ENCODE results near the gene C6orf47. TPM values are rescaled to one million over a fixed set of nuclear protein-coding genes. Genes with fewer than 3 reads are reported as not detected.

C6orf47 gene
- total and polyA plus RNA-seq, 2 of the 13 experiments (the other 11 are each of a cell fraction or from before 2014, with no cell fraction given), result 1.7 to 18.1 TPM

GRCh38 chr6:31655349-31656237 lies 5.0 kb downstream of the C6orf47 start, which contains the start of gene APOM (continued):
- TF ChIP-seq, protein P1, sequence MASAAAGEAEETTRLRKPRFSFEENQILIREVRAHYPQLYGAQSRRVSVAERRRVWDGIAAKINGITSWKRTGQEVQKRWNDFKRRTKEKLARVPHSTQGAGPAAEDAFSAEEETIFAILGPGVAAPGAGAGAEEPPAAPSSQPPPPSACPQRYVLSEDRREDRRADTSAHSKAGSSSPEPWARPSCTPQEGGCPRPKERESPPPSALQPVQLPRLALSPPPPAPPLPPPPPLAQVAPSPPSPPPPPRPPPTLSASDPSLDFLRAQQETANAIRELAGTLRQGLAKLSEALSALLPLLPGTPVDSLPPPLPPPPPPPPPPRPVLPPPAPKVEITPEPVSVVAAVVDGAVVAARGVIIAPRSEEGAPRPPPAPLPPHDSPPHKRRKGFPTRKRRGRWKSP (CRISPR knock-in tag; IDR thresholded peaks at IDR 0.05), result peak; percentile 96
- TF ChIP-seq THYN1 (CRISPR knock-in tag; IDR thresholded peaks at IDR 0.05; ENCODE audit: borderline replicate concordance, low read depth) (peak; percentile 96; the same call in 1 of the 2 replicates), THRA (CRISPR knock-in tag; IDR thresholded peaks at IDR 0.05; ENCODE audit: borderline replicate concordance) (peak; percentile 80; the same call in 1 of the 2 replicates), GATAD1 (CRISPR knock-in tag; IDR thresholded peaks at IDR 0.05) (peak; percentile 82), GFI1 (CRISPR knock-in tag; IDR thresholded peaks at IDR 0.05; ENCODE audit: borderline replicate concordance) (peak; percentile 79), PCBP1 (IDR thresholded peaks at IDR 0.05; ENCODE audit: borderline replicate concordance, low read depth, low read length) (no peak), ZNF430 (CRISPR knock-in tag; IDR thresholded peaks at IDR 0.05) (peak; percentile 95), FOSL2 (CRISPR knock-in tag; IDR thresholded peaks at IDR 0.05) (peak; percentile 83), ZNF138 (CRISPR knock-in tag; IDR thresholded peaks at IDR 0.05; ENCODE audit: low read depth) (no peak), GTF3A (CRISPR knock-in tag; conservative IDR thresholded peaks at IDR 0.05) (peak; percentile 65; the same call in 1 of the 2 replicates), ZFP82 (CRISPR knock-in tag; IDR thresholded peaks at IDR 0.05; ENCODE audit: borderline replicate concordance) (no peak), NFYC (CRISPR knock-in tag; IDR thresholded peaks at IDR 0.05) (peak; percentile 50; the same call in 1 of the 2 replicates), KDM1A (CRISPR knock-in tag; IDR thresholded peaks at IDR 0.05) (no peak; the same call in 1 of the 2 replicates)
- TF ChIP-seq, protein P2, sequence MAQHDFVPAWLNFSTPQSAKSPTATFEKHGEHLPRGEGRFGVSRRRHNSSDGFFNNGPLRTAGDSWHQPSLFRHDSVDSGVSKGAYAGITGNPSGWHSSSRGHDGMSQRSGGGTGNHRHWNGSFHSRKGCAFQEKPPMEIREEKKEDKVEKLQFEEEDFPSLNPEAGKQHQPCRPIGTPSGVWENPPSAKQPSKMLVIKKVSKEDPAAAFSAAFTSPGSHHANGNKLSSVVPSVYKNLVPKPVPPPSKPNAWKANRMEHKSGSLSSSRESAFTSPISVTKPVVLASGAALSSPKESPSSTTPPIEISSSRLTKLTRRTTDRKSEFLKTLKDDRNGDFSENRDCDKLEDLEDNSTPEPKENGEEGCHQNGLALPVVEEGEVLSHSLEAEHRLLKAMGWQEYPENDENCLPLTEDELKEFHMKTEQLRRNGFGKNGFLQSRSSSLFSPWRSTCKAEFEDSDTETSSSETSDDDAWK (CRISPR knock-in tag; IDR thresholded peaks at IDR 0.05), result no peak
- TF ChIP-seq, protein P3, sequence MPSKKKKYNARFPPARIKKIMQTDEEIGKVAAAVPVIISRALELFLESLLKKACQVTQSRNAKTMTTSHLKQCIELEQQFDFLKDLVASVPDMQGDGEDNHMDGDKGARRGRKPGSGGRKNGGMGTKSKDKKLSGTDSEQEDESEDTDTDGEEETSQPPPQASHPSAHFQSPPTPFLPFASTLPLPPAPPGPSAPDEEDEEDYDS (CRISPR knock-in tag; IDR thresholded peaks at IDR 0.05), result peak; percentile 97
- TF ChIP-seq, protein P4, sequence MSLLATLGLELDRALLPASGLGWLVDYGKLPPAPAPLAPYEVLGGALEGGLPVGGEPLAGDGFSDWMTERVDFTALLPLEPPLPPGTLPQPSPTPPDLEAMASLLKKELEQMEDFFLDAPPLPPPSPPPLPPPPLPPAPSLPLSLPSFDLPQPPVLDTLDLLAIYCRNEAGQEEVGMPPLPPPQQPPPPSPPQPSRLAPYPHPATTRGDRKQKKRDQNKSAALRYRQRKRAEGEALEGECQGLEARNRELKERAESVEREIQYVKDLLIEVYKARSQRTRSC (CRISPR knock-in tag; IDR thresholded peaks at IDR 0.05; ENCODE audit: low read depth), result no peak
- TF ChIP-seq, protein P5, sequence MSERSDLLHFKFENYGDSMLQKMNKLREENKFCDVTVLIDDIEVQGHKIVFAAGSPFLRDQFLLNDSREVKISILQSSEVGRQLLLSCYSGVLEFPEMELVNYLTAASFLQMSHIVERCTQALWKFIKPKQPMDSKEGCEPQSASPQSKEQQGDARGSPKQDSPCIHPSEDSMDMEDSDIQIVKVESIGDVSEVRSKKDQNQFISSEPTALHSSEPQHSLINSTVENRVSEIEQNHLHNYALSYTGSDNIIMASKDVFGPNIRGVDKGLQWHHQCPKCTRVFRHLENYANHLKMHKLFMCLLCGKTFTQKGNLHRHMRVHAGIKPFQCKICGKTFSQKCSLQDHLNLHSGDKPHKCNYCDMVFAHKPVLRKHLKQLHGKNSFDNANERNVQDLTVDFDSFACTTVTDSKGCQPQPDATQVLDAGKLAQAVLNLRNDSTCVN (CRISPR knock-in tag; IDR thresholded peaks at IDR 0.05; ENCODE audit: borderline replicate concordance), result peak; percentile 92
- TF ChIP-seq, protein P6, sequence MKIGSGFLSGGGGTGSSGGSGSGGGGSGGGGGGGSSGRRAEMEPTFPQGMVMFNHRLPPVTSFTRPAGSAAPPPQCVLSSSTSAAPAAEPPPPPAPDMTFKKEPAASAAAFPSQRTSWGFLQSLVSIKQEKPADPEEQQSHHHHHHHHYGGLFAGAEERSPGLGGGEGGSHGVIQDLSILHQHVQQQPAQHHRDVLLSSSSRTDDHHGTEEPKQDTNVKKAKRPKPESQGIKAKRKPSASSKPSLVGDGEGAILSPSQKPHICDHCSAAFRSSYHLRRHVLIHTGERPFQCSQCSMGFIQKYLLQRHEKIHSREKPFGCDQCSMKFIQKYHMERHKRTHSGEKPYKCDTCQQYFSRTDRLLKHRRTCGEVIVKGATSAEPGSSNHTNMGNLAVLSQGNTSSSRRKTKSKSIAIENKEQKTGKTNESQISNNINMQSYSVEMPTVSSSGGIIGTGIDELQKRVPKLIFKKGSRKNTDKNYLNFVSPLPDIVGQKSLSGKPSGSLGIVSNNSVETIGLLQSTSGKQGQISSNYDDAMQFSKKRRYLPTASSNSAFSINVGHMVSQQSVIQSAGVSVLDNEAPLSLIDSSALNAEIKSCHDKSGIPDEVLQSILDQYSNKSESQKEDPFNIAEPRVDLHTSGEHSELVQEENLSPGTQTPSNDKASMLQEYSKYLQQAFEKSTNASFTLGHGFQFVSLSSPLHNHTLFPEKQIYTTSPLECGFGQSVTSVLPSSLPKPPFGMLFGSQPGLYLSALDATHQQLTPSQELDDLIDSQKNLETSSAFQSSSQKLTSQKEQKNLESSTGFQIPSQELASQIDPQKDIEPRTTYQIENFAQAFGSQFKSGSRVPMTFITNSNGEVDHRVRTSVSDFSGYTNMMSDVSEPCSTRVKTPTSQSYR (CRISPR knock-in tag; IDR thresholded peaks at IDR 0.05; ENCODE audit: borderline replicate concordance), result peak; percentile 90

All from HepG2 (cell line).